Right hindlimb (tissue), 1 donor: ENCODE results near the gene PDCD6IP.
"Not testable (repeated sequence)": the region's sequence is repeated elsewhere in the genome, so short reads cannot be mapped to it uniquely, and the experiment has no call there.

Experiments
- DNase-seq: peaks from one replicate; pipeline ENCODE4 v3.0.0-alpha.2; 2018

The PDCD6IP gene

DNA sequence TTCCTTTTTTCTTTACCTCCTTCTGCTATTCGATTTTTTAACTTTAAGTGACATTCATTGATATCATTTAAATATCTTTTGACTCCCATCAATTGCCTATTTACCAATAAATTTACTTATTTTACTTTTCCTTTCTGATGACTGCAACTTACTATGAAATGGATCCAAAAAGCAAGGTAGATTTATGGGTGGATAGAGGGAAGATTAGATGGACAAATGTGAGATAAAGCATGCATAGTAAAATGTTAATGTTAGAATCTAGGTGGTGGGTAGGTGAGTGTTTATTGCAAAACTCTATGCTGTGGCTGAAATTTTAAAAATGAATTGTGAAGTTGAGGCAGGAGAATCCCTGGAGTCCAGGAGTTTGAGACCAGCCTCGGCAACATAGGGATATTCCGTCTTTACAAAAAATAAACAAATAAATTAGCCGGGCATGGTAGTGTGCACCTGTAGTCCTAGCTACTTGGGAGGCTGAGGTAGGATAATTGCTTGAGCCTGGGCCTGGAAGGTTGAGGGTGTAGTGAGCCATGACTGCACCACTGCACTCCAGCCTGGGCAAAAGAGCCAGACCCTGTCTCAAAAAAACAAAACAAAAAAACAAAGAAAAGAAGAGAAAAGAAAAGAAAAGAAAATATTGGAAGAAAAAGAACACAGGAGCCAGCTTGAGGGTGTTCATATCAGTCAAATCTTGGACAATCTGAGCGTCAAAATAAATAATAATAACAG is 6.1 kb upstream of the PDCD6IP start:
- DNase-seq: no peak

DNA sequence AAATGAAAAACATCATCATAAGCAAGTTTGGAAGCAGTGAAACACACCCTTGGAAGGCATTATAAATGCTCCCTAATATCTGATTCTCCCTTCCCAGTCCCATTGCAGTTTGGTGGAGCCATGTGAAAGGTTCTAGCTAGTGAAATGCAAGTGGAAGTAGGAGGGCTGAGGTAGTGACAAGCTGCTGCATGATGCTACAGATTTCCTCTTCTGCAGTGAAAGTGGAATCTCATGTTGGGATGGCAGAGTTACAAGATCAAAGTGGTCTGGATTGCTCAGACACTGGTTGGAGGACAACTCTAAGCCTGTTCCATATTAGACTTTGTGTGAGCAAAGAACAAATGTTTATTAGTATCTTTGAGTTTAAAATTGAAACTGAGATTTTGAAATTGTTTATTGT is 3.3 kb upstream of the PDCD6IP start:
- no peak for DNase-seq

DNA sequence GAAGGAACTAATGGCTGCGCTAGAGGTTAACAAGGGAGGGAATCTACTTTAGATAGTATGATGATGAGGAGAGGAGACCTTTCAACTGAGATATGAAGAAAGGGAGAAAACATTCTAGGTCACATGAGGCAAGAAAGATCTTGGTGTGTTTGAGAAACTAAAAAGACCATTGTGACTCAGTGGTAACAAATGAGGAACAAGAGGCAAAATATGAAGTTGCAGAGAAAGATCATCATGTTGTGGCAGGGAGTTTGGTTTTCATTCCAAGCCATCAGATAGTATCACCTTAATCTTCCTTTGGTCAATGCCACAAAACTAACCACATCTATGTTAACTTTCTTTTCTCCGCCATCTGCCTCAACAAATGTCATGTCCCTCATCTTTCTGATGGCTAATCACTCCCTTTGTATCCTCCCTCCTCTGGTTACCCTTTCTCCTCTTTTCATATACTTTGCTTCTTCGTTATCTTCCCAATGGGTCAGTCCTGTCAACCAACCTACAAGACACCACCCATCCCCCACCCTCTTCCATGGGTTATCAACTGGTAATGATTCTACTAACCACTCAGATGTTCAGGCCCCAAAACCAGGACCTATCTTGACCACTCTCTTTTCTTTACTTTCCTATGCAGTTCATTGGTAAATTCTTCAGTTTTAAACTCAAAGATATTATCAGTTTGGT is 2.4 kb upstream of the PDCD6IP start:
- no peak for DNase-seq

- DNase-seq: no peak
Measured at GRCh38 chr3:33798113-33798417, 365 bp upstream of the PDCD6IP start.

- DNase-seq: no peak
Measured at GRCh38 chr3:33799202-33799551, 747 bp downstream of the PDCD6IP start.

GRCh38 chr3:33803252-33803651 is 4.8 kb downstream of the PDCD6IP start:
- no peak for DNase-seq

GRCh38 chr3:33803894-33804526 is 5.6 kb downstream of the PDCD6IP start:
- no peak for DNase-seq

GRCh38 chr3:33807191-33807590 is 8.8 kb downstream of the PDCD6IP start:
- DNase-seq: no peak

DNA sequence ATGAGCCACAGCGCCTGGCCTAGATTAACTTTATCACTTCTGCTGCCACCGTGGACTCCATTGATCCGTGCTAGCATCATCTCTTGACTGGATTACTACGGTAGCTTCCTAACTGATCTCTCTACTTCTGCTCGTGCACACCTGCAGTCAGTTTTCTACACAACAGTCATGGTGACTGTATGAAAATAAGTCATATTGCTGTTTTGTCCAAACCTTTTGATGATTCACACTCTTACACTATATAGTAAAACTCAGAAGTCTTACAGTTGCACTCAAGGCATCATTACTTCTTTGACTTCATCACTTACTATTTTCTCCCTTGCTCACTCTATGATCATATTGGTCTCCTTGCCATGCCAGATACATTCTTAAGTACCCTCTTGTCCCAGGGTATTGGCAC is 10.1 kb downstream of the PDCD6IP start:
- no peak for DNase-seq

GRCh38 chr3:33810545-33810944 is 12.1 kb downstream of the PDCD6IP start:
- DNase-seq: no peak

DNA sequence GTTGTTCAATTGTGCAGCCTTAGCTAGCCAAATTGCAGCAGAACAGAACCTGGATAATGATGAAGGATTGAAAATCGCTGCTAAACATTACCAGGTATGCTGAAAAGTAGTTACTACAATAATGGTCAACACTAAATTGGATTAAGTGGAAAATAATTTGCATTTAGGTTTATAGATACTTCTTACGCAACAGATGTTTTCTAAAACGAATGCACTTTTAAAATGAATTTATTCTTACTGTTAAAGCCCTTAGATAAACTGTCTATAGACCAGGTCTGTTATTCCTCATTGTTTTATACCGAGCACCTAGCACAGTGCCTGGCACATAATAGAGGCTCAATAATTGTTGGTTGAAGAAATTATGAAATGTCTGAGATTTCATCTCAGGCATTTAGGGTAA is 23.6 kb downstream of the PDCD6IP start:
- DNase-seq: no peak

DNA sequence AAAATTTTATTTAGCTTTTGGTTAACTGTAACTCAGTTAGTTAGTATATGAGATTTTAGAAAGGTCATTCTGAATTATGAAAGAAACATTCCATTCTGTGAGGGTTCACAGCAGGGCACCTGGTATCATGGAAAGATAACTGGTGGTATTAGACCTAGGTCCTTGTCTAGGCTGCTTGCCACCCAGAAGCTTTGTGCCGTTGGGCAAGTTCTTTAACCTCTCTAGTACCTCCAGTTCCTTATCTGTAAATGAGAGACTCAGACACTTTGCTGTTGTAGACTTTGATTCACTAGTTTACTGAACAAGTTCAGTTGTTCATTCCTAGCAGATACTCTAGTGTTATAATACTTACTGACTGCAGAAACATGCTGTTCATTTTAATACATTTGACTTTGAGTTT is 25.4 kb downstream of the PDCD6IP start:
- no peak for DNase-seq

DNA sequence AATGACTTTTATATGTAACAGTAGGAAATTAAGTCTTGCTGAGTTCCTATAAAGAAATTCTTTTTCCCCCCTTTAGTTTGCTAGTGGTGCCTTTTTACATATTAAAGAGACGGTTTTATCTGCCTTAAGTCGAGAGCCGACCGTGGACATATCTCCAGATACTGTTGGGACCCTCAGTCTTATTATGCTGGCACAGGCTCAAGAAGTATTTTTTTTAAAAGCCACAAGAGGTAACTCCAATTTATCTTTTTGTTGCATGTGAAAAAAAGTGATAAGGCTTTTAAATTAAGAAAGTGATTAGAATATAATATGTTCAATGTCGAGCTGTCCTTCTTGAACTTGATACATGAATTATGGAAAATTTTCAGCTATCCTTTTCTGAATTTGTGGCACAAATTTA is 26.7 kb downstream of the PDCD6IP start:
- no peak for DNase-seq

GRCh38 chr3:33826206-33826605 is 27.8 kb downstream of the PDCD6IP start:
- no peak for DNase-seq

GRCh38 chr3:33826688-33827087 is 28.3 kb downstream of the PDCD6IP start:
- DNase-seq: no peak

DNA sequence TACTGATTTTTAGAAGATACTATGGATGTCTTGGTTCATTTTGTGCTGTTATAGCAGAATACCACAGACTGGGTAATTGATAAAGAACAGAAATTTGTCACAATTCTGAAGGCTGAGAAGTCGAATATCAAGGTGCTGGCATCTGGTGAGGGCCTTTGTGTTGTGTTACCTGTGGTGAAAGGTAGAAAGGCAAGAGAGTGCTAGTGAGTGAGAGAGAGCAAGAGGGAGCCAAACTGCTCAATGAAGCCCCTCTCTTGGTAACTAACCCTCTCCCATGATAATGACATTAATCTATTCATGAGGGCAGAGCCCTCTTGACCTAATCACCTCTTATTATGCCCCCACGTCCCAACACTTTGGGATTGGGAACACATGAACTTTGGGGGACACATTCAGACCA is 31.3 kb downstream of the PDCD6IP start:
- no peak for DNase-seq

DNA sequence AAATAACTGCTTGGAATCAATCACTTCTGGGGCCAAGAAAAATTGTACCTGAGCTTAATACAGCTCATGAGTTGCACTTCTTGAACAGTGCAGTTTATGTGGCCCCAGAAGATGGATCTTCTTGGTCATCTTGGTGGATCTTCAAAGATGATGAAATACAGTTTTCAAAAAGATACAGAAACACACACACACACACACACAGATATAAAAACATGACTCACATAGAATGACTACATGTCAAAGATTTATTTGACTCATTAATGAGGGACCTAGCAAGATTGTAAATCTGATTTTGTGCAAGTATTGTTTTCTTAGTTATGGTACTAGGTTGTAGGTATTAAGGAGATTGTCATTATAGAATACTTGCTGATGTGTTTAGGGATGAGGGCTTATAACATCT is 32.6 kb downstream of the PDCD6IP start:
- DNase-seq: no peak

GRCh38 chr3:33833408-33834095 is 35.1 kb downstream of the PDCD6IP start:
- no peak for DNase-seq

GRCh38 chr3:33834096-33834453 is 35.6 kb downstream of the PDCD6IP start:
- DNase-seq: no peak

- not testable (repeated sequence) for DNase-seq
Measured at GRCh38 chr3:33837182-33837581, 38.8 kb downstream of the PDCD6IP start.

- no peak for DNase-seq
Measured at GRCh38 chr3:33839283-33839682, 40.9 kb downstream of the PDCD6IP start.

DNA sequence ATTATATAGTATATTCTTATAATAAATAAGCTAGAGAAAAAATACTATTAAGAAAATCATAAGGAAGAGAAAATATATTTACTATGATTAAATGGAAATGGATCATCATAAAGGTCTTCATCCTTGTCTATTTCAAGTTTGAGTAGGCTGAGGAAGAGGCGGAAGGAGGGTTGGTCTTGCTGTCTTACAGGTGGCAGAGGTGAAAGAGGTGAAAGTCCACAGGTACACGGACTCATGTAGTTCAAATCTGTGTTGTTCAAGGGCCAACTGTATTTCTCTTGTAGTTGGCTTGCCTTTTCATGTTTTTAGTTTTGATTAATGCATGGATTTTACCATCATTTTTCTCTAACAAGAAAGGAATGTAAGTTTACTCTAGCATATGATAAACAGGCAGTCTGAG is 41.7 kb downstream of the PDCD6IP start:
- no peak for DNase-seq

DNA sequence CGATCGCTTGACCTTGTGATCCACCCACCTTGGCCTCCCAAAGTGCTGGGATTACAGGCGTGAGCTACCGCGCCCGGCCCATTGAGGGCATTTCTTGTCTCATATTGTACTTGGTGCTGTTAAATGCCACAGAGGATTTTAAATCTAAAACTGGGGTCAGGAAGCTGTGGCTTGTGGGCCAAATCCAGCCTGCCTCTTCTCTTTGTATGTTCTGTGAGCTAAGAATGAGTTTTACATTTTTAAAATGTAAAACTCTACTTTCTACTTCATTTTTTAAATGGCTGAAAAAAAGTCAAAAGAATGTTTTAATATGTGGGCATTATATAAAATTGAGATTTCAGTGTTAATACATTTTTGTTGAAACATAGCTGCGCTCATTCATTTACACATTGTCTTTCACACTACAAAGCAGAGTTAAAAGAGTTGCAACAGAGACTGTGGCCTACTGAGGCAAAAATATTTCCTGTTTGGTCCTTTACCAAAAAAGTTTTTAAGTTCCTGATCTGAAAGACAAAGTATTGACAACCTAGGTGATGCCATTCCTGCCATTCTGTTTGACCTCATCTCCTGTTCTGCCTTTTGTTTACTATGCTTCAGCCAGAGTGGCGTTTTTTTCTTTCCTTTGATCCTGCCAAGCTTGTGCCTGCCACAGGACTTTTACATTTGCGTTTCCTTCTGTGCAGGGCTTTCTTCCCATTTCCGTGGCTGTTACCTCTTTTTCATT is 50.4 kb downstream of the PDCD6IP start:
- DNase-seq: no peak
